Embryonic facial prominence (tissue), 1 donor: ENCODE results near the gene SLA2.
"Not testable (repeated sequence)": the region's sequence is repeated elsewhere in the genome, so short reads cannot be mapped to it uniquely, and the experiment has no call there.

Experiments used
- DNase-seq: peaks from one replicate; pipeline ENCODE4 v3.0.0-alpha.2; 2016; ENCODE audit errors: extremely low spot score

The SLA2 gene

DNA sequence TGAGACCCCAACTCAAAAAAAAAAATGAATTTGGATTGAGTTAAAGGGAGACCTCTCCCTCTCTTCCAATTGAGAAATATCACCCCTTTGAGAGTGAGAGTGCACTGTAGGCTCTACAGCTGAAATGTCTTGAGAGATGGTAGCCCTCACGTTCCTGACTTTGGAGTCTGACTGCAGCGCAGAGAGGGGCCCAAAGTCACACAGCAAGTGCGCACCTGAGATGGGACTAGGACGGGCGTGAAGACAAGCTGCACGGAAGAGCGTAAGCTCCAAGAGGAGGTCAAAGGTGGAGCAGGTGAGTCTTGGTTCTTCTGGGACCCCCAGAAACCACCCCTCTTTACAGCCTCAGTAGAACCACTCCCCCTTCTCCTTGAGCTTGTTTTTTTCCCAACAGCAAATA, 643 bp downstream of the SLA2 start:
- no peak for DNase-seq

DNA sequence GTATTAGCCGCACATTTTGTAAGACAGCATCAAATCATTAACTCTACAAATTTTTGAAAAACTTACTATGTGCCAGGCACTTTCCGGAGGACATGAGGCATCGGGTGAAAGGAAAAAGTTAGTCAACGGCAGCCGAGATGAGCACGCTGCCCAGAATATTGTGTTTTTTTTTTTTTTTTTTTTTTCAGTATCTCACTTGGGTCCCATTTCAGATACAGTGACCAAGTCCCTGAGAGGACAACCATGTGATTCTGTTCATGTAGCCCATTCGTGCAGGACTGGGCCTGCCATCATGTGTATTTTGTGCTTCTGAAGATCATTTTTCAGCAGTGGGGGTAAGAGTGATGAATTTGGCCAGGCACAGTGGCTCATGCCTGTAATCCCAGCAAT, 1.3 kb downstream of the SLA2 start:
- no peak for DNase-seq

DNA sequence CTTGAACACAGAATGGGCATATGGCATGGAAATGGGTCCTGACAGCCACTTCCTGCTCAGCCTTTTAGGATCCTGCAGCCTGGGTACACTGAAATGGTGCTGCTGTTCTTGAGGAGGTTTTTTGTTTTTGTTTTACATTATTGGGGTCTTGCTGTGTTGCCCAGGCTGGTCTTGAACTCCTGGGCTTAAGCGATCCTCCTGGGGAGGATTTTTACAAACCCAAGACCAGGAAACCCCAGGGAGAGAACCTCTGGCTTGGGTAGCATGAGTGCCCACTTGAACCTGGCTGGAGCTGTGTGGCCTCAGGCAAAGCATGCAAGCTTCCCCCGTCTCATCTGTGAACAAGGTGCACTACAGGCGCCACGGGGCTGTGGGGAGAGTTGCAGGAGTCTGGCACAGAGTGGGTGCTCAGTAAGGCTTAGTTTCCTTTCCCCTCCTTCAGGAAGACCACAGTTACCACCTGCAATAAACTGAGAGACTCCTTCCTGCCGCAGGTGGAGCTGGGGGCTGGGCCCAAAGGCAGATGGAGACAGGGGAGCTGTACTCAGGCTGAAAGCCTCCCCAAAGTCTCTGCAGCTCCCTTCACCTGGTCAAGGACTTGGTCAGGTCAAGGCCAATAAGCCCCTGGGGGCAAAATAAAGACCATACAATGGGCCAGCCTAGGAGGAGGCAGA, 1.8 kb downstream of the SLA2 start:
- no peak for DNase-seq

- no peak for DNase-seq
Measured at GRCh38 chr20:36642136-36642535, 3.9 kb downstream of the SLA2 start.

- no peak for DNase-seq
Measured at GRCh38 chr20:36641506-36641843, 4.5 kb downstream of the SLA2 start.

GRCh38 chr20:36638876-36639400, 7.1 kb downstream of the SLA2 start:
- DNase-seq: not testable (repeated sequence)

- DNase-seq: no peak
Measured at GRCh38 chr20:36634342-36634741, 11.7 kb downstream of the SLA2 start.

DNA sequence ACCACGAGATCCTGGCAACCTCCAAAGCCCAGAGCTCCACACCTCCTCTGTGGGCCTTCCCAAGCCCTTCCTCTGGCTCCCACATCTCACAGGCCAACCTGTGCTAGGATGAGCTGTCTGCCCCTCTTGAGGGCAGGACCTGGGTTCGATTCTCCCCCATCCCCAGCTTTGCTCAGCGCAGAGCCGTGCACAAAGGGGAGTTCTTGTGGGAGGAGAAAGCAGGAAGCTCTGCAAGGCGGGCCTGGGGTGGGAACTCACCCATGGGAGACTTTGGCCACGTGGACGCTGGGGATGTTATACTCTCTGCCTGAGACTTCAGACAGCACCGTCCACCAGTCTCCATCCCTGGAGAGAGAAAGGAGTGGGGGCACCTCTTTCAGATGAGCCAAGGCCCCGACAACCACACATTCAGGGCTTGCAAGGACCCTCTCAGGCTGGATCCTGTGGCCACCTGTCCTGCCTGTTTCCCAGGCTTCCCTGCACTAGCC, 12.7 kb downstream of the SLA2 start:
- DNase-seq: no peak

- DNase-seq: no peak
Measured at GRCh38 chr20:36632487-36633284, 13.3 kb downstream of the SLA2 start.

DNA sequence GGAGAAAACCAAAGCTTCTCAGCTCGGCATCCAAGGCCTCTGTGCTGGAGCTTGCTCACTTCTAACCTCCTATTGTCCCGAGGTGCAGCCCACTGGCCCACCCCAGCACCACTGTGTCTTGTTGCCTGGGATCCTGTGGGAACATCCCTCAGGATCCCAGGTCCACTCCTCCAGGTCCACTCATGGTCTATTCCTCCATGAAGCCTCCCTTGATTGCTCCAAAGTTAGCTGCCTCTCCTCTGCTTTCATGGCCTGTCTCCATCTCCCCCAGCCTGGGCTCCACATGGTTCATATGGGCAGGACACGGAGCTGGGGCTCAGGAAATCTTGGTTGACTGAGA, 13.9 kb downstream of the SLA2 start:
- DNase-seq: no peak

DNA sequence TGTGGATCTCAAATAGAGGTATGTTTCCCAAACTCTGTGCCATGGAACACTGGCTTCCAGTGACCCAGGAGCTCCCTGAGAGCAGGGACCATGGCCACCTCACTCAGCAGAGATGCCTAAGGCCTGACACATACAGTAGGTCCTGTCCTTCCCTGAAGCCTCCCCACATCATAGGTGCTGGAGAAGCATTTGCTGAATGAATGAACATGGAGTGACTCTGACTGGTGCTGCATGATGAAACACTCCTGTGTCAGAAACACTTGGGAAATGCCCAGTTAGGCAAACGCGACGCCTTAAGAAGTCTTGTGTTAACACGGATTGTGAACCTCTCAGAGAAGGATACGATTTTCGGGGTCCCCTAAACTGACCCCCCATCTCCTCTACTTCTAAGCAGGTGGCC, 14.3 kb downstream of the SLA2 start:
- no peak for DNase-seq

- DNase-seq: no peak
Measured at GRCh38 chr20:36629719-36630681, 16.0 kb downstream of the SLA2 start.

- DNase-seq: no peak
Measured at GRCh38 chr20:36628076-36628475, 17.9 kb downstream of the SLA2 start.

- no peak for DNase-seq
Measured at GRCh38 chr20:36624944-36625324, 21.1 kb downstream of the SLA2 start.

DNA sequence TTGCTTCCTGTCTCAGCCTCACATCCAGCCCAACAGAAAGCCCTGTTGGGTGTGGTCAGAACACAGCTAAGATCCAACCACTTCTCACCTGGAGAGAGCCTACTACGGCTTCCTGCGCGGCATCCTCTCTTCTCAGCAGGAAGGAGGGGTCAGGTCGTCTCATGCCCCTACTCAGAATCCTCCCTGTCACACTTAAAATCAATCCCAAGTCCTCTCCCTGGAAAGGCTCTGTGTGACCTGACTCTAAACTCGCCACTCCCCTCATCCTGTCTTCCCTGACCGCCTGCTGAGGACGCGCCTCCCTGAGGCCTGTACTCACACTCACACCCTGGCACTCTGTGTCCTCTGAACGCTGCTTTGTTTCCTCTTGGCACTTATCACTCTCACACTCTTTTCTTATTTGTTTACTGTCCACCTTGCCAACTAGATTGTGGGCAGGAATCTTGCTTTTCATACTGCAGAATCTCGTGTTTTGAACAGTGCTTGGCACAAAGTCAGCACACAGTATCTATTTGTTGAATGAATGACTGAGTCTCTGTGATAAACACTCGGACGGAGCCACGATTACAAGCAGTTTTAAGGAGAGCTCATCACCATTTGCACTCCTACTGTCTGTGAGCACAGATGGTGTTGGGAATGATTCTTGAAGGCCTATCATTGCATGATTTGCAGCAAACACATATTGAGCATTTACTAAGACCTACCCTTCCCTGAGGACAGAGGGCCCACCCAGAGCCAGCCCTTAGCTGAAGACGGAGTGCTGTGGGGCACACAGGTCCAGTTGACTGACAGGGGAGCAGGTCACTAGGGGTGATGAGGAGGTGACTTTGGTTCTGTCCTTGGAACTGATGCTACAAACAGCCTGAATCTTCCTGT, 21.7 kb downstream of the SLA2 start:
- no peak for DNase-seq

- DNase-seq: no peak
Measured at GRCh38 chr20:36623444-36623843, 22.6 kb downstream of the SLA2 start.

DNA sequence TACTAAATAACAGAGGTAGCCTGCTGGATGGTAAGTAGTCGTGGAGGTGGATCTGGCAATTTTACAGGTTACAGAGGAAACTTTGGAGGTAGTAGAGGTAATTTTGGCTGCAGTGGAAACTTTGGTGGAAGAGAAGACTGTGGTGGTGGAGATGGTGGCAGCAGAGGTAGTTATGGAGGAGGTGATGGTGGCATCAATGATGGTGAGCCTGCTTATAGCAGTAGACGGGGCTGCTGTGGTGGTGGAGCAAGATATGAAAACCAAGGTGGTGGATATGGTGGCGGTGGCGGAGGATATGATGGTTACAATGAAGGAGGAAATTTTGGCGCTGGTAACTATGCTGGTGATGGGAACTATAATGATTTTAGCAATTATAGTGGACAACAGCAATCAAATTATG, 25.1 kb downstream of the SLA2 start:
- no peak for DNase-seq

GRCh38 chr20:36614781-36615557, 31.0 kb downstream of the SLA2 start:
- no peak for DNase-seq

DNA sequence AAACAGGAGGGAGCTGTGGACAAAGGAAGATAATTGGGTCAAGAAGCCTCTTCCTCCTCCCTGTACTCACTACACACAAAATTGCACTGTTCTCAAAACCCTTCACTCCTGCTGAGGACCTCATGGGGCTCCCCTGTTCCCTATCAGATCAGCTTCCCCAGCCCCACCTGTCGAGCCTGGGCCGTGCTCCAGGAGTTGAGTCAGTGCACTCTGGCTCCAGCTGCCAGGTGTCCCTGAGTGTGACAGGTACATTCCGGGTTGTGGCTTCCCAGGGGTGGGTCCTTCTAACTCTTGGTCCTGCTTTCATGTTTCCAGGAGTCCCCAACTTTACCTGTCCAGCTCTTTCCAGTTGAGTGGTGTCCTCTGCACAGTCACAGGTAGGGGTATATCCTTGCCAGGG, 32.0 kb downstream of the SLA2 start:
- no peak for DNase-seq

- no peak for DNase-seq
Measured at GRCh38 chr20:36611625-36612024, 34.4 kb downstream of the SLA2 start.

DNA sequence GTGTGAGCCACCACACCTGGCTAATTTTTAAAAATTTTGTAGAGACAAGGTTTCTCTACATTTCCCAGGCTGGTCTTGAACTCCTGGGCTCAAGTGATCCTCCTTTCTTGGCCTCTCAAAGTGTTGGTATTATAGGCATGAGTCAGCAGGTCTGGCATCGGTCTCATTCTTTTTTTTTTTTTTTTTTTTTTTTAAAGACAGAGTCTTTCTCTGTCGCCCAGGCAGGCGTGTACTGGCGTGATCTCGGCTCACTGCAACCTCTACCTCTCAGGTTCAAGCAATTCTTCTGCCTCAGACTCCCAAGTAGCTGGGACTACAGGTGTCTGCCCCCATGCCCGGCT, 37.6 kb downstream of the SLA2 start:
- not testable (repeated sequence) for DNase-seq
